Breast epithelium (tissue), 3 donors: ENCODE data around the gene GALNT9.

Experiments used
- CTCF ChIP-seq, 3 donors: fragments of 450-650 bp; IDR thresholded peaks; one replicate each; pipeline ENCODE4 v1.5.1; 2016 to 2017; ENCODE audit warnings: antibody characterized with exemption in 3 of 3, mild to moderate bottlenecking in 3 of 3, moderate library complexity in 3 of 3
- POLR2A ChIP-seq: fragments of 450-650 bp; IDR thresholded peaks from one replicate; pipeline ENCODE4 v1.6.1; 2016; ENCODE audit warnings: antibody characterized with exemption, mild to moderate bottlenecking, moderate library complexity
- POLR2AphosphoS5 ChIP-seq, 3 donors: sonication (generic); formaldehyde crosslinking; IDR thresholded peaks; one replicate each; pipeline ENCODE4 v1.6.1; 2017; ENCODE audit warnings: antibody characterized with exemption in 3 of 3

- TF ChIP-seq CTCF (IDR thresholded peaks at IDR 0.05) = no peak
- TF ChIP-seq POLR2A = no peak
- TF ChIP-seq POLR2AphosphoS5 (IDR thresholded peaks at IDR 0.05) = no peak
Observed at GRCh38 chr12:132215299-132215989, 113.9 kb downstream of the GALNT9 start.
